G401 (cell line): ENCODE measurements around the gene ZBTB2. TPM values are rescaled to one million over a fixed set of nuclear protein-coding genes. Genes with fewer than 3 reads are reported as not detected.

Experiments
- DNase-seq: peaks from one replicate; pipeline ENCODE4 v3.0.0-alpha.2; 2015; ENCODE audit warnings: low spot score
- in situ Hi-C: cut with HindIII; loops from 2 replicates; pipeline ENCODE4 v1.10.0; 2016; ENCODE audit warnings: low sequenced_read_pairs, mixed read lengths
- total RNA-seq: library from RNA; depleted of rRNA; stranded (reverse); fragments of >200 nt; shearing (Covaris generic); gene quantifications from 2 replicates; pipeline ENCODE4 v1.2.3, GENCODE V29; 2014; rRNA removed

Gene ZBTB2
- 18.7 and 23.6 TPM in 2 replicates for total RNA-seq

GRCh38 chr6:151391471-151392413, at the start of gene ZBTB2:
TSS of gene ZBTB2 (minus strand) at chr6:151391559. CDS start at chr6:151373637, 17,922 bp downstream.
- DNase-seq, result peak; percentile 60
- in situ Hi-C loops, result no loop called here

- in situ Hi-C loops, result no loop called here
These were observed 49.6 kb upstream of the ZBTB2 start for GRCh38 chr6:151440930-151441329.

GRCh38 chr6:151440498-151440897, 49.1 kb upstream of the ZBTB2 start:
- no peak for DNase-seq
- in situ Hi-C loops, result no loop called here

More at GRCh38 chr6:151440930-151441329, 49.6 kb upstream of the ZBTB2 start:
- no peak for DNase-seq

GRCh38 chr6:151437401-151437800, 46.0 kb upstream of the ZBTB2 start:
- in situ Hi-C loops, result no loop called here

GRCh38 chr6:151436802-151437201, 45.4 kb upstream of the ZBTB2 start:
- in situ Hi-C loops, result no loop called here

More at GRCh38 chr6:151437401-151437800, 46.0 kb upstream of the ZBTB2 start:
- no peak for DNase-seq

GRCh38 chr6:151436300-151436699, 44.9 kb upstream of the ZBTB2 start:
- in situ Hi-C loops, result no loop called here
- no peak for DNase-seq

More at GRCh38 chr6:151436802-151437201, 45.4 kb upstream of the ZBTB2 start:
- DNase-seq, result no peak

- no peak for DNase-seq
- in situ Hi-C loops, result no loop called here
These were observed 43.0 kb upstream of the ZBTB2 start for GRCh38 chr6:151434369-151434768.

- in situ Hi-C loops, result no loop called here
- DNase-seq, result no peak
These were observed 41.3 kb upstream of the ZBTB2 start for GRCh38 chr6:151432651-151433050.

- DNase-seq, result no peak
- in situ Hi-C loops, result no loop called here
These were observed 40.0 kb upstream of the ZBTB2 start for GRCh38 chr6:151431337-151431736.

- DNase-seq, result no peak
- in situ Hi-C loops, result no loop called here
These were observed 39.5 kb upstream of the ZBTB2 start for GRCh38 chr6:151430886-151431285.

GRCh38 chr6:151428093-151428735, 36.9 kb upstream of the ZBTB2 start:
- in situ Hi-C loops, result no loop called here
- no peak for DNase-seq

GRCh38 chr6:151425561-151425960, 34.2 kb upstream of the ZBTB2 start:
- no peak for DNase-seq
- in situ Hi-C loops, result no loop called here

GRCh38 chr6:151422981-151423380, 31.6 kb upstream of the ZBTB2 start:
- in situ Hi-C loops, result no loop called here

GRCh38 chr6:151417477-151417876, 26.1 kb upstream of the ZBTB2 start:
- DNase-seq, result no peak
- in situ Hi-C loops, result no loop called here

More at GRCh38 chr6:151422981-151423380, 31.6 kb upstream of the ZBTB2 start:
- DNase-seq, result no peak

- no peak for DNase-seq
- in situ Hi-C loops, result no loop called here
These were observed 23.4 kb upstream of the ZBTB2 start for GRCh38 chr6:151414641-151415260.

GRCh38 chr6:151413372-151414145, 22.2 kb upstream of the ZBTB2 start:
- in situ Hi-C loops, result no loop called here
- no peak for DNase-seq

- DNase-seq, result no peak
- in situ Hi-C loops, result no loop called here
These were observed 21.6 kb upstream of the ZBTB2 start for GRCh38 chr6:151412909-151413308.

- in situ Hi-C loops, result no loop called here
- DNase-seq, result no peak
These were observed 18.3 kb upstream of the ZBTB2 start for GRCh38 chr6:151409679-151410078.

- no peak for DNase-seq
- in situ Hi-C loops, result no loop called here
These were observed 17.9 kb upstream of the ZBTB2 start for GRCh38 chr6:151409260-151409659.
